Upper lobe of right lung (tissue), 1 donor: ENCODE results near the gene FBXW8. TPM values are rescaled to one million over a fixed set of nuclear protein-coding genes. Genes with fewer than 3 reads are reported as not detected.

Experiments used
- ATAC-seq: fragments of 200-7000 bp; cut with Tn5 transposase; one replicate; pipeline ENCODE4 v1.9.1; 2020; ENCODE audit warnings: mild to moderate bottlenecking, moderate library complexity
- DNase-seq: peaks from one replicate; pipeline ENCODE4 v3.0.0-alpha.2; 2020
- H3K27ac ChIP-seq: fragments of 200-600 bp; one replicate; pipeline ENCODE4 v1.8.0; 2022
- H3K27me3 ChIP-seq: fragments of 200-600 bp; one replicate; pipeline ENCODE4 v1.8.0; 2022; ENCODE audit warnings: mild to moderate bottlenecking
- H3K36me3 ChIP-seq: fragments of 200-600 bp; one replicate; pipeline ENCODE4 v1.8.0; 2022
- H3K4me1 ChIP-seq: fragments of 200-600 bp; one replicate; pipeline ENCODE4 v1.8.0; 2022
- H3K4me3 ChIP-seq: fragments of 200-600 bp; one replicate; pipeline ENCODE4 v1.8.0; 2022; ENCODE audit warnings: mild to moderate bottlenecking
- H3K9me3 ChIP-seq: fragments of 200-600 bp; one replicate; pipeline ENCODE4 v1.8.0; 2022
- intact Hi-C: fragments of 100-400 bp; cut with DNase I; formaldehyde crosslinking; loops from one replicate; pipeline ENCODE4 v1.11.0; 2022
- total RNA-seq: library from RNA; stranded (reverse); fragmentation: NEBNext Ultra II Directional; extraction: Animal tissue kit (Norgen Biotek cat#: 25700); gene quantifications from one replicate; pipeline ENCODE4 v1.2.1, GENCODE V29; 2021
- TF ChIP-seq, protein P1 (sequence below): fragments of 200-600 bp; IDR thresholded peaks from one replicate; pipeline ENCODE4 v1.8.0; 2022; ENCODE audit warnings: antibody characterized with exemption
- donor health status: DM: no; HTN: yes; CAD: no; lungs with severe emphysema.

FBXW8 gene
- total RNA-seq, 1 donor from 2014 or later, result 16.8 TPM

DNA sequence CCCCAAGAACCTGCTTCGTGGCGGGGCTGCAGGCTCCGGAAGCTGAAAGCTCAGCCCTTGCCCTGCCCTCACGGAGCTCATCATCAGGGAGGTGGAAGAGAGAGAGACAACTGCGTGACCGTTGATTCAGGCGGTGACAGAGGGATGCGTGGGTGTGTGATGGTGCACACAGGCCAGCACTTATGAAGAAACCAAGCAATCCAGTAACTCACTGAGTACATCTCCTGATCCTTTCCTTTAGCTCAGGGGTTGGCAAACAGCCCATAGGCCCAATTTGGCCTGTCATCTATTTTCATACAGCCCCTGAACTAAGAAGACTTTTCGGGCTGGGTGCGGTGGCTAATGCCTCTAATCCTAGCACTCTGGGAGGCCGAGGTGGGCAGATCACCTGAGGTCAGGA, 138.5 kb downstream of the FBXW8 start:
- H3K9me3 ChIP-seq, result no peaks in the 10 kb centered on the region
- H3K36me3 ChIP-seq, result no peaks in the 10 kb centered on the region
- DNase-seq (no peak), ATAC-seq (no peak)
- intact Hi-C loops, result no loop called here
- no peak overlapping the region for H3K4me3 ChIP-seq
- H3K4me1 ChIP-seq, result peaks cover 11% of the 10 kb centered on the region
- TF ChIP-seq, protein P1, sequence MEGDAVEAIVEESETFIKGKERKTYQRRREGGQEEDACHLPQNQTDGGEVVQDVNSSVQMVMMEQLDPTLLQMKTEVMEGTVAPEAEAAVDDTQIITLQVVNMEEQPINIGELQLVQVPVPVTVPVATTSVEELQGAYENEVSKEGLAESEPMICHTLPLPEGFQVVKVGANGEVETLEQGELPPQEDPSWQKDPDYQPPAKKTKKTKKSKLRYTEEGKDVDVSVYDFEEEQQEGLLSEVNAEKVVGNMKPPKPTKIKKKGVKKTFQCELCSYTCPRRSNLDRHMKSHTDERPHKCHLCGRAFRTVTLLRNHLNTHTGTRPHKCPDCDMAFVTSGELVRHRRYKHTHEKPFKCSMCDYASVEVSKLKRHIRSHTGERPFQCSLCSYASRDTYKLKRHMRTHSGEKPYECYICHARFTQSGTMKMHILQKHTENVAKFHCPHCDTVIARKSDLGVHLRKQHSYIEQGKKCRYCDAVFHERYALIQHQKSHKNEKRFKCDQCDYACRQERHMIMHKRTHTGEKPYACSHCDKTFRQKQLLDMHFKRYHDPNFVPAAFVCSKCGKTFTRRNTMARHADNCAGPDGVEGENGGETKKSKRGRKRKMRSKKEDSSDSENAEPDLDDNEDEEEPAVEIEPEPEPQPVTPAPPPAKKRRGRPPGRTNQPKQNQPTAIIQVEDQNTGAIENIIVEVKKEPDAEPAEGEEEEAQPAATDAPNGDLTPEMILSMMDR, result no peak
- H3K27ac ChIP-seq, result no peak overlapping the region
- no peaks in the 10 kb centered on the region for H3K27me3 ChIP-seq

DNA sequence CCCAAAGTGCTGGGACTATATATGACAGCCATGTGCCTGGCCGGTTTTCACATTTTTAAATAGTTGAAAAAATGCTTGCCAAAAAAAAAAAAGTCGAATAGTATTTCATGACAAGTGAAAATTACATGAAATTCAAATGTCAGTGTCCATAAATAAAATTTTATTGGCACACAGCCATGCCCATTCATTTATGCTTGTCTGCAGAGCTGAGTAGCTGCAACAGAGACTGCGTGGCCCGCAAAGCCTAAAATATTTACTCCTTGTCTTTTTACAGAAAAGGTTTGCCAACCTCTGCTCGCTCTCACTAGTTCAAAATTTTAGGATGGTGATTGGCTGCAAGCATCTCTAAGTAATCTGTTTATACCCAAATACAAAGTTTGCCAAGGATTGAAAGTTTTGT, 139.3 kb downstream of the FBXW8 start:
- Histone ChIP-seq H3K4me1 (peaks cover 11% of the 10 kb centered on the region), H3K9me3 (no peaks in the 10 kb centered on the region)

DNA sequence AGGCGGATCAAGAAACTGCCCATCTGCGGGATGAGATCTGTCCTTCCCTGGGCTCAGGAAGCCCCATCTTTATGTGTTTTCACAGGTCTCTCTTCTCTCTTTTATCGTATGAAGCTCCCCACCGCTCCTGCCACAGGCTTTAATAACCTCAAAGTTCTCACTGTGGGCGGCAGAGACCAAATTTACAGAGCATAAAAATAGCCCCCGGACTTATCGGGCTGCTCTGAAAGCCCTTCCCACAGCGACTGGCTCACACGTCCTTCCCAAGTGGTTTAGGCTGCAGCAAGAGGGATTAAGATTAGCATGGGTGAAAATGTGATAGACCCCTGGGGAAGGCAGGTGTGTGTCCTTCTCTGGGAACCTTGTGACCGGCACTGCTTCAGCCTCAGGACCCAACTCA, 140.6 kb downstream of the FBXW8 start:
- ATAC-seq (no peak), DNase-seq (no peak)
- Histone ChIP-seq H3K36me3 (no peaks in the 10 kb centered on the region), H3K9me3 (no peaks in the 10 kb centered on the region), H3K4me1 (peaks cover 11% of the 10 kb centered on the region), H3K27me3 (no peaks in the 10 kb centered on the region), H3K4me3 (no peak overlapping the region), H3K27ac (no peak overlapping the region)
- TF ChIP-seq, protein P1, result no peak
- intact Hi-C loops, result no loop called here

More for the DNA sequence above, 139.3 kb downstream of the FBXW8 start:
- Histone ChIP-seq H3K4me3 (no peak overlapping the region), H3K27ac (no peak overlapping the region), H3K27me3 (no peaks in the 10 kb centered on the region), H3K36me3 (no peaks in the 10 kb centered on the region)
- ATAC-seq, result no peak
- TF ChIP-seq, protein P1, result no peak
- no peak for DNase-seq
- intact Hi-C loops, result no loop called here

DNA sequence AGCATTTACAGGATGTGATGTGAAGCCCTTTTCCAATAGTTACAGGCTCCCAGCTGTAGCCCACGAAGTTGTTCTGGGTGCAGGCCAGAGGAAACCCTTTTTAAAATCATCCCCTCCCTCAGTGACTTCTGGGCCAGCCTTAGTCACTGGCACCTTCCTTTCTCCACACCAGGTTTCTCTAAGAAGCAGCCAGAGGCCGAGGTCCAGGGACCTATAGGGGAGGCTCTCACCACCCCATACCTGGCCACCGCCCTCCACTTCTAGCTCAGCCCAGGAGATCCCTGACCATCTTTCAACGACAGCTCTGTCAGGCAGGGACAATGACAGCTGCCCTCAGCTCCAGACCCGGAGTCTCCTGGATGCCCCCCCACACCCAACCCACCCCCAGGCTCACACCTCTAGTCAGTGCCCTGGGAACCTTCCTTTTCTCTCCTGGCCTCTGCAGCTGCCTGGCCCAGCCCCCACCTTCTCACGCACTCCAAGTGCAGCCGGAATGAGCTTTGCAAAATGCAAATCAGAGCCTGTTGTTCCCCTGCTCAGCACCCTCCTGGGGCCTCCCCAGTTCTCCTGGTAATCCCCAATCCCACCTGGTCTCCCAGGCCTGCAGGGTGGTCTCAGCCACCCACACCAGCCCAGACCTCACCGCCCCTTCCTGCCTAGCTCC, 141.8 kb downstream of the FBXW8 start:
- intact Hi-C loops, result no loop called here
- H3K4me1 ChIP-seq, result peaks cover 11% of the 10 kb centered on the region
- H3K36me3 ChIP-seq, result no peaks in the 10 kb centered on the region
- DNase-seq (no peak), ATAC-seq (no peak)
- no peak overlapping the region for H3K4me3 ChIP-seq
- TF ChIP-seq, protein P1, result no peak
- no peaks in the 10 kb centered on the region for H3K9me3 ChIP-seq
- no peak overlapping the region for H3K27ac ChIP-seq
- H3K27me3 ChIP-seq, result no peaks in the 10 kb centered on the region

DNA sequence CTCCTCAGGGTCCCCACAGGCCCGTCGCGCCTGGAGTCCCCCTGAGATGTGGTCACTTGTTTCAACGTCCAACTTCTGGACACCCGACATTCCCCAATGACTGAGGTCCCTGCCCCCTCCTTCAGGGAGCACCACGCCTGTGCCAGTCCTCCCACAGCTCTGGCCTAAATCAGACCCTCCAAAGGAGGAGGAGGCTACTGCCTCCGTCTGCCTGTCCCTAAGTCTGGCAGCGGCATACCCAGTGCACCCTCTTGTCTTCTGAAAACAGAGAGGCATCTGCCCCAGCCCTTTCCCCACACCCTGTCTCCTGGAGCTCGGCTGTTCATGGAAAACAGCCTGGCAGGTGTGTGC, 142.3 kb downstream of the FBXW8 start:
- intact Hi-C loops, result no loop called here

More for the DNA sequence above, 142.3 kb downstream of the FBXW8 start:
- no peaks in the 10 kb centered on the region for H3K27me3 ChIP-seq
- H3K4me3 ChIP-seq, result no peak overlapping the region
- no peak for DNase-seq
- TF ChIP-seq, protein P1, result no peak
- H3K36me3 ChIP-seq, result no peaks in the 10 kb centered on the region
- no peak overlapping the region for H3K27ac ChIP-seq
- no peak for ATAC-seq
- peaks cover 11% of the 10 kb centered on the region for H3K4me1 ChIP-seq
- H3K9me3 ChIP-seq, result no peaks in the 10 kb centered on the region
